Prostate gland (tissue), 2 donors: ENCODE measurements around the gene CTAGE1. TPM values are rescaled to one million over a fixed set of nuclear protein-coding genes. Genes with fewer than 3 reads are reported as not detected.

Experiments used
- DNase-seq: peaks from one replicate; pipeline ENCODE4 v3.0.0-alpha.2; 2019; ENCODE audit warnings: low spot score
- H3K27ac ChIP-seq, 2 donors: fragments of 200-600 bp; sonication (generic); 2 replicates each; pipeline ENCODE4 v1.5.1; 2017 to 2019
- H3K27me3 ChIP-seq: fragments of 200-600 bp; sonication (generic); replicated peaks from 2 replicates; pipeline ENCODE4 v1.5.1; 2019; ENCODE audit not compliant: insufficient read depth
- H3K36me3 ChIP-seq, 2 donors: fragments of 200-600 bp; sonication (generic); 1 replicate in 1 of 2; 2 replicates in 1 of 2; pipeline versions ENCODE4 v1.5.1 to v1.8.1; 2017 to 2019
- H3K4me1 ChIP-seq: fragments of 200-600 bp; sonication (generic); replicated peaks from 2 replicates; pipeline ENCODE4 v1.5.1; 2019
- H3K4me3 ChIP-seq, 2 donors: fragments of 200-600 bp; sonication (generic); 2 replicates each; pipeline ENCODE4 v1.5.1; 2017 to 2019
- H3K9me3 ChIP-seq: fragments of 200-600 bp; sonication (generic); 2 replicates; pipeline ENCODE4 v1.5.1; 2017
- POLR2A ChIP-seq: fragments of 450-650 bp; IDR thresholded peaks from one replicate; pipeline ENCODE4 v1.6.1; 2016; ENCODE audit warnings: antibody characterized with exemption, mild to moderate bottlenecking
- POLR2AphosphoS5 ChIP-seq: sonication (generic); formaldehyde crosslinking; IDR thresholded peaks from one replicate; pipeline ENCODE4 v1.6.1; 2017; ENCODE audit warnings: antibody characterized with exemption
- WGBS: methylation state at CpG from one replicate; pipeline ENCODE4 v1.1.5; 2018; 5-methylcytosine and 5-hydroxymethylcytosine counted together
- intact Hi-C: fragments of 100-400 bp; cut with DNase I; formaldehyde crosslinking; loops from one replicate; pipeline ENCODE4 v1.14.2; 2022
- total RNA-seq, 2 donors: library from RNA; depleted of rRNA; stranded (reverse); fragments of >200 nt; gene quantifications; one replicate each; pipeline ENCODE4 v1.1.0, GENCODE V29; 2016
- TF ChIP-seq, protein P1 (sequence below), 4 experiments: fragments of 200-600 bp in 2 of 4; fragments of 450-650 bp in 2 of 4; sonication (generic) in 2 of 4; IDR thresholded peaks; 1 replicate in 3 of 4; 2 replicates in 1 of 4; pipeline ENCODE4 v1.5.1; 2016 to 2019; ENCODE audit warnings: antibody characterized with exemption in 4 of 4, mild to moderate bottlenecking in 2 of 4, moderate library complexity in 2 of 4

CTAGE1 gene
- total RNA-seq, 2 donors from 2014 or later = 0.80 TPM; not detected in 1

DNA sequence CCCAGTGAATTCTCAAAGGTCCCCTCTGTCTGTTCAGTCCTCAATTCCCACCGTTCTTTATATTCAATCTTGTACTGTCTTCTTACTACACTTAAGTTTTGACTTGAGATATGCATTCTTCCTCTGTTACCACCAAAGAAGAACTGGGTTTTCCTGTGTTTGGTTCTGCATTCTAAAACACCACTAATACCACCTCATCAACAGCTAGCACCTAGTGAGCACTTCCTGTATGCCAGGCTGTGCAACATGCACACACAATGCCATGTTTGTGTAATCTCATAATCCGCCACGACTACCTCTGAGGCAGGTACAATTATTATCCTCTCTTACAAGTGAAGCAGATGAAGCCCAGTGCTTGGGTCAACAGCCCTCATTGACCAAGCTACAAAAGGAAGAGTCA is 11.8 kb upstream of the CTAGE1 start:
- Histone ChIP-seq H3K4me1 (no peaks in the 10 kb centered on the region), H3K36me3 (no peaks in the 10 kb centered on the region), H3K4me3 (no peak overlapping the region), H3K9me3 (no peaks in the 10 kb centered on the region), H3K27ac (no peak overlapping the region), H3K27me3 (no peaks in the 10 kb centered on the region)
- 95% methylated on average over 3 of the region's 3 CpGs for WGBS
- DNase-seq = no peak
- intact Hi-C loops = no loop called here
- TF ChIP-seq POLR2AphosphoS5 (no peak), POLR2A (no peak)
- TF ChIP-seq, protein P1, sequence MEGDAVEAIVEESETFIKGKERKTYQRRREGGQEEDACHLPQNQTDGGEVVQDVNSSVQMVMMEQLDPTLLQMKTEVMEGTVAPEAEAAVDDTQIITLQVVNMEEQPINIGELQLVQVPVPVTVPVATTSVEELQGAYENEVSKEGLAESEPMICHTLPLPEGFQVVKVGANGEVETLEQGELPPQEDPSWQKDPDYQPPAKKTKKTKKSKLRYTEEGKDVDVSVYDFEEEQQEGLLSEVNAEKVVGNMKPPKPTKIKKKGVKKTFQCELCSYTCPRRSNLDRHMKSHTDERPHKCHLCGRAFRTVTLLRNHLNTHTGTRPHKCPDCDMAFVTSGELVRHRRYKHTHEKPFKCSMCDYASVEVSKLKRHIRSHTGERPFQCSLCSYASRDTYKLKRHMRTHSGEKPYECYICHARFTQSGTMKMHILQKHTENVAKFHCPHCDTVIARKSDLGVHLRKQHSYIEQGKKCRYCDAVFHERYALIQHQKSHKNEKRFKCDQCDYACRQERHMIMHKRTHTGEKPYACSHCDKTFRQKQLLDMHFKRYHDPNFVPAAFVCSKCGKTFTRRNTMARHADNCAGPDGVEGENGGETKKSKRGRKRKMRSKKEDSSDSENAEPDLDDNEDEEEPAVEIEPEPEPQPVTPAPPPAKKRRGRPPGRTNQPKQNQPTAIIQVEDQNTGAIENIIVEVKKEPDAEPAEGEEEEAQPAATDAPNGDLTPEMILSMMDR (IDR thresholded peaks at IDR 0.05) = no peak

DNA sequence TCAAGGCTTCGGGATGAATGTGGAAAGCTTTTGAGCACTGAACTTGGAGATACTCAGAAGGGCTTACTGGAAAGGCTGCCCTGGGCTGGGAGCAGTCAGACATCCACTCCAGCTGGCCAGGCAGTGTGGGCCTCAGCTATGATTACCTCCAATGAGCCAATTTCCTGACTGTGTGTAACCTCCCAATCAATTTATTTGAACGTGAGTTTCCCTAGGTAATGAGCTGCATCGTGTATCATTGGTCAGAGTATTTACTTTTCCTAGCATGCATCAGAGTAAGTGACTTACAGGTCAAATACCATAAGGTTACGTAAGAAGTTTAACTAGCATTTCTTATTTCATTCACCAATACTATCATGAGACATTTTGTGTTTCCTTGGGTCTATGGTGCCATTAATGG is 11.0 kb upstream of the CTAGE1 start:
- TF ChIP-seq POLR2AphosphoS5 = no peak
- no peak for TF ChIP-seq POLR2A
- TF ChIP-seq, protein P1 (IDR thresholded peaks at IDR 0.05) = no peak
- DNase-seq = no peak
- Histone ChIP-seq H3K9me3 (no peaks in the 10 kb centered on the region), H3K4me3 (no peak overlapping the region), H3K27me3 (no peaks in the 10 kb centered on the region), H3K27ac (no peak overlapping the region), H3K4me1 (no peaks in the 10 kb centered on the region), H3K36me3 (no peaks in the 10 kb centered on the region)
- intact Hi-C loops = no loop called here
- 73% methylated on average over 4 of the region's 4 CpGs for WGBS

DNA sequence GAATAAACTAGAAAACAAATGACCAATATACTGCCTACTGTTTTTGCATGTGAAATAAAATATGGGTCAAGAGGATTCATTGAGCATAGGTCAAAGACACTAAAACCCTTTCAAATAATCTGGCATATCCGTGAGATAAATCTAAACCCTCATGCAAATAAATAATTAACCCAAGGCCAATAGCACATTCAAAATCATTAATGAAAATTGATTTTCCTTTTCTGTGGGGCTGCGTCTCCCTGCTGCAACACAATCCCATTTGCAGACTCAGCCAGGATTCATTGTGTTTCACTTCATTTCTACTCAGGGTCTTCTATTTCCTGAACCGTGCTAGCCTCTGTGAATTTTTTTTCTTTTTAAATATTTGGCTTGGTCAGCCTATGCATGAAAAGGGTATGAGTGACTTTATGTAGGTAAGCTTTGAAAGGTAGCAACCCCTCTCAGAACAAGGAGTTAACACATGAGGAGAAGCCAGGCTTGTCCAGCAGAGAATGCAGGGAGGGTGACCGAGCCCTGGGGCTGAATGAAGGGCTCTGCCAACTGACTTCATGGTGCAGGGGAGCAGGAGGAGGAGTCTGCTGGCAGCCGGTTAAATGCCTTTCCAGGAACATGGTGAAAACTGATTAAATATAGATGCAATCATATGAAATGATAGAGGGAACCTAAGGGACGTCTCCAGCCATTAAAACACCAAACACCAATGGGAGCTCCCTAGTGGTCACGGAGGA is 10.3 kb upstream of the CTAGE1 start:
- Histone ChIP-seq H3K9me3 (no peaks in the 10 kb centered on the region), H3K27me3 (no peaks in the 10 kb centered on the region), H3K27ac (no peak overlapping the region), H3K4me3 (no peak overlapping the region), H3K4me1 (no peaks in the 10 kb centered on the region), H3K36me3 (no peaks in the 10 kb centered on the region)
- no peak for DNase-seq
- WGBS = 61% methylated on average over 7 of the region's 7 CpGs
- intact Hi-C loops = no loop called here
- no peak for TF ChIP-seq POLR2A
- TF ChIP-seq, protein P1 (IDR thresholded peaks at IDR 0.05) = no peak
- no peak for TF ChIP-seq POLR2AphosphoS5

DNA sequence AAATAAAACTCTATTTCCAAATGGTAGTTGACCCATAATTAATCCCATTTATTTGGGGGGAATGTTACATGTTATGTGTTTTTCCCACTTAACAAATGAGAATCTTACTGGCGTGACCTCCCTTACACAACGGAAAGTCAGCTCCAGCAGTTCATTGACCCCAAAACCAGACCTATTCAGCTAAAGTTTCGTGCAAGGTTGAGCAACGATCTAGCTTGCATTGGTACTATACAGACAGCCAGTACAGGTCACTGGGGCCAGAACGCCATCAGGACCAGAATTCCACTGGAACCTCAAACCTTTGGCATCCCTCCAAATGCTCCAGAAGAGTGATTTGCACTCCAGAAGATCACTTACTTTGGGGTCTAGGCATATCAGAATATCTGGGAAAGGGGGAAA is 6.8 kb upstream of the CTAGE1 start:
- DNase-seq = no peak
- Histone ChIP-seq H3K36me3 (no peaks in the 10 kb centered on the region), H3K27ac (no peak overlapping the region), H3K4me3 (no peak overlapping the region), H3K9me3 (no peaks in the 10 kb centered on the region), H3K27me3 (no peaks in the 10 kb centered on the region), H3K4me1 (no peaks in the 10 kb centered on the region)
- 87% methylated on average over 5 of the region's 5 CpGs for WGBS
- TF ChIP-seq POLR2AphosphoS5 (no peak), POLR2A (no peak)
- TF ChIP-seq, protein P1 (IDR thresholded peaks at IDR 0.05) = no peak
- intact Hi-C loops = no loop called here

DNA sequence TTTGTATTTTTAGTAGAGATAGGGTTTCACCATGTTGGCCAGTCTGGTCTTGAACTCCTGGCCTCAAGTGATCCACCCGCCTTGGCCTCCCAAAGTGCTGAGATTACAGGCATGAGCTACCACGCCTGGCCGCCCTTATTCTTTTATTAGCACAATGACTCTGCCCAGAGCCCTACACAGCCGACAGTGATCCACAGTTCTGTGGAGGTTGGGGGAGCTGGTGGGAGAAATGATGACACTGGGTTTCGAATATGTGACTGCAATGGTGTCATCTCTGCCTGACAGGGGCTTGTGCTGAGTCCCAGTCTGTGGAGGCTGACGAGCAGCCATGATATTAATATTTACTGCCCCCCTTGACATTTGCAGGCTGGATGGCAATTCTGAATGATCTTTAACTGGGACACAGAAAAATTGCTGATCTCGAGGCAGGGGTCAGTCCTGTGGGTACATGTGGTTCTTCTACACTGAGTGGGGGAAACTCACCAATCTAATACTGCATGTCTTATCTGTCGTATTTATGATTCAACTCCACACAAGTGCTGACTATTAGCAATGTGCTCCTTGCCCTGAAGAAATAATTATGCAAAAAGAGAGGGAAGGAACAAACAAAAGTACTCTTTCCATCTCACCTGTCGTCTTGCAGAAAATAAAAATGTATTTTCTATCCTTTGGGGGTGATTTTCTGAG is 6.3 kb upstream of the CTAGE1 start:
- Histone ChIP-seq H3K9me3 (no peaks in the 10 kb centered on the region), H3K36me3 (no peaks in the 10 kb centered on the region), H3K27ac (no peak overlapping the region), H3K27me3 (no peaks in the 10 kb centered on the region), H3K4me1 (no peaks in the 10 kb centered on the region), H3K4me3 (no peak overlapping the region)
- 85% methylated on average over 9 of the region's 9 CpGs for WGBS
- TF ChIP-seq POLR2A (no peak), POLR2AphosphoS5 (no peak)
- TF ChIP-seq, protein P1 (IDR thresholded peaks at IDR 0.05) = no peak
- no peak for DNase-seq
- intact Hi-C loops = no loop called here
